HepG2 (cell line): ENCODE data around the gene OR2V2. TPM values are rescaled to one million over a fixed set of nuclear protein-coding genes. Genes with fewer than 3 reads are reported as not detected.

Experiments
- ATAC-seq: fragments of 200-7000 bp; cut with Tn5 transposase; 3 replicates; pipeline ENCODE4 v1.9.1; 2020; ENCODE audit warnings: mild to moderate bottlenecking, moderate library complexity
- BruUV-seq: library from RNA; stranded (reverse); fragments of 400-500 nt; replicated peaks from 2 replicates; lab custom pipeline; 2021; lab: Mats Ljungman, UMichigan
- CTCF ChIA-PET: fragments of 300-600 bp; formaldehyde crosslinking; extraction: SDS; loops from one replicate; lab custom pipeline; 2021; ENCODE audit warnings: low total read pairs, inconsistent platforms, low intra/inter-chr PET ratio; lab: Yijun Ruan, JAX
- POLR2A ChIA-PET: fragments of 350-600 bp; sonication (Branson Sonifier 250); formaldehyde crosslinking; loops from one replicate; lab custom pipeline; 2020; ENCODE audit warnings: antibody characterized with exemption, inconsistent platforms; lab: Yijun Ruan, JAX
- DNase-seq: peaks from one replicate; pipeline ENCODE4 v3.0.0-alpha.2; 2015; ENCODE audit warnings: low spot score
- FAIRE-seq: peaks from 3 replicates; lab custom pipeline; 2011; peaks lifted over from hg19 to GRCh38; lab: Jason Lieb, UNC
- H2AFZ ChIP-seq: one replicate; pipeline ENCODE4 v1.6.1; 2011; ENCODE audit warnings: low read length, inconsistent platforms
- H3K27ac ChIP-seq: fragments of 300-600 bp; 3 replicates; pipeline ENCODE4 v1.8.0; 2011; ENCODE audit warnings: mixed run types, mild to moderate bottlenecking, mixed read lengths, low read length, inconsistent platforms; ENCODE audit not compliant: insufficient read depth; ENCODE audit errors: extremely low read length
- H3K27me3 ChIP-seq, 2 experiments: fragments of 200-600 bp in 1 of 2; 2 replicates in 1 of 2; 3 replicates in 1 of 2; pipeline versions ENCODE4 v1.6.0 to v1.8.0; 2011; ENCODE audit warnings: low read length in 2 of 2, mild to moderate bottlenecking in 2 of 2, moderate library complexity in 2 of 2, inconsistent platforms in 1 of 2; ENCODE audit not compliant: insufficient read depth in 2 of 2, control insufficient read depth in 1 of 2
- H3K36me3 ChIP-seq, 2 experiments: fragments of 200-600 bp in 1 of 2; replicated peaks in 1 of 2; 2 replicates in 1 of 2; 3 replicates in 1 of 2; pipeline versions ENCODE4 v1.5.1 to v1.8.0; 2011; ENCODE audit warnings: low read length in 2 of 2, inconsistent platforms in 1 of 2; ENCODE audit not compliant: insufficient read depth in 2 of 2, control insufficient read depth in 1 of 2
- H3K4me1 ChIP-seq: 2 replicates; pipeline ENCODE4 v1.5.1; 2012; ENCODE audit warnings: low read length, inconsistent platforms; ENCODE audit not compliant: insufficient read depth
- H3K4me2 ChIP-seq: 2 replicates; pipeline ENCODE4 v1.6.0; 2011; ENCODE audit warnings: low read depth, low read length, inconsistent platforms
- H3K4me3 ChIP-seq, 3 experiments: fragments of 200-600 bp in 1 of 3; sonication (generic), shearing (Covaris generic) in 1 of 3; replicated peaks in 1 of 3; 2 replicates each; pipeline ENCODE4 v1.5.1; 2011 to 2016; ENCODE audit warnings: low read length in 3 of 3, inconsistent platforms in 2 of 3, low read depth in 2 of 3, mild to moderate bottlenecking in 2 of 3, control low read depth in 1 of 3, mixed read lengths in 1 of 3; ENCODE audit not compliant: insufficient read depth in 1 of 3
- H3K79me2 ChIP-seq: one replicate; pipeline ENCODE4 v1.6.1; 2011; ENCODE audit warnings: low read length, inconsistent platforms; ENCODE audit not compliant: insufficient read depth
- H3K9ac ChIP-seq: 2 replicates; pipeline ENCODE4 v1.6.0; 2011; ENCODE audit warnings: mild to moderate bottlenecking, low read depth, low read length, inconsistent platforms; ENCODE audit not compliant: insufficient read depth
- H3K9me3 ChIP-seq: 2 replicates; pipeline ENCODE4 v1.5.1; 2012; ENCODE audit warnings: mild to moderate bottlenecking, low read length
- H4K20me1 ChIP-seq: 2 replicates; pipeline ENCODE4 v1.6.0; 2011; ENCODE audit warnings: inconsistent platforms, mild to moderate bottlenecking, low read length, moderate library complexity; ENCODE audit not compliant: insufficient read depth
- CBX2 ChIP-seq, 2 experiments: fragments of 200-600 bp in 1 of 2; sonication (generic); formaldehyde crosslinking in 1 of 2; IDR thresholded peaks; 2 replicates each; pipeline versions ENCODE4 v1.7.0 to v1.8.1; 2018 to 2022; ENCODE audit warnings: low read depth in 2 of 2, low read length in 1 of 2, mild to moderate bottlenecking in 1 of 2, missing genetic modification reagents in 1 of 2
- CCDC6 ChIP-seq: sonication (generic); formaldehyde crosslinking; IDR thresholded peaks from 2 replicates; pipeline ENCODE4 v1.8.1; 2022; ENCODE audit warnings: mild to moderate bottlenecking, missing genetic modification reagents, moderate library complexity
- FLYWCH1 ChIP-seq: sonication (generic); formaldehyde crosslinking; IDR thresholded peaks from 2 replicates; pipeline ENCODE4 v1.8.1; 2023; ENCODE audit warnings: mild to moderate bottlenecking, missing genetic modification reagents
- KMT2B ChIP-seq: IDR thresholded peaks from 2 replicates; pipeline ENCODE4 v1.6.1; 2016; ENCODE audit warnings: missing genetic modification reagents, missing compliant biosample characterization
- MYC ChIP-seq: sonication (generic); formaldehyde crosslinking; IDR thresholded peaks from 2 replicates; pipeline ENCODE4 v1.9.0; 2021; ENCODE audit warnings: missing genetic modification reagents, borderline replicate concordance
- PHF8 ChIP-seq: sonication (generic); formaldehyde crosslinking; IDR thresholded peaks from 2 replicates; pipeline ENCODE4 v1.5.0; 2020; ENCODE audit warnings: missing genetic modification reagents
- RARA ChIP-seq: IDR thresholded peaks from 2 replicates; pipeline ENCODE4 v1.6.1; 2016; ENCODE audit warnings: missing genetic modification reagents, missing compliant biosample characterization
- REXO4 ChIP-seq: sonication (generic); formaldehyde crosslinking; IDR thresholded peaks from 2 replicates; pipeline ENCODE4 v1.8.0; 2022; ENCODE audit warnings: missing genetic modification reagents, mild to moderate bottlenecking, borderline replicate concordance
- SUZ12 ChIP-seq: fragments of 150-350 bp; IDR thresholded peaks from 2 replicates; pipeline ENCODE4 v1.6.1; 2014; ENCODE audit warnings: low read depth, low read length
- YEATS4 ChIP-seq: sonication (generic); formaldehyde crosslinking; IDR thresholded peaks from 2 replicates; pipeline ENCODE4 v1.4.0; 2020; ENCODE audit warnings: missing genetic modification reagents, borderline replicate concordance
- ZBTB20 ChIP-seq: sonication (generic); formaldehyde crosslinking; IDR thresholded peaks from 2 replicates; pipeline ENCODE4 v1.8.1; 2023; ENCODE audit warnings: missing genetic modification reagents, low read depth, mild to moderate bottlenecking, borderline replicate concordance
- ZEB1 ChIP-seq: IDR thresholded peaks from 2 replicates; pipeline ENCODE4 v1.6.1; 2012; ENCODE audit warnings: mild to moderate bottlenecking, low read depth, inconsistent platforms; ENCODE audit not compliant: insufficient replicate concordance
- ZFP41 ChIP-seq: sonication (generic); formaldehyde crosslinking; IDR thresholded peaks from 2 replicates; pipeline ENCODE4 v1.4.0; 2020; ENCODE audit warnings: mild to moderate bottlenecking, missing genetic modification reagents, borderline replicate concordance
- ZIK1 ChIP-seq: sonication (generic); formaldehyde crosslinking; IDR thresholded peaks from 2 replicates; pipeline ENCODE4 v1.5.0; 2020; ENCODE audit warnings: mild to moderate bottlenecking, low read depth, missing genetic modification reagents, borderline replicate concordance
- ZNF17 ChIP-seq: sonication (generic); formaldehyde crosslinking; IDR thresholded peaks from 2 replicates; pipeline ENCODE4 v1.5.0; 2020; ENCODE audit warnings: mild to moderate bottlenecking, missing genetic modification reagents
- ZNF18 ChIP-seq: sonication (generic); formaldehyde crosslinking; IDR thresholded peaks from 2 replicates; pipeline ENCODE4 v1.8.0; 2022; ENCODE audit warnings: mild to moderate bottlenecking, missing genetic modification reagents; ENCODE audit not compliant: insufficient replicate concordance
- ZNF3 ChIP-seq: IDR thresholded peaks from 2 replicates; pipeline ENCODE4 v1.7.0; 2017; ENCODE audit warnings: inconsistent platforms
- ZNF720 ChIP-seq: sonication (generic); formaldehyde crosslinking; IDR thresholded peaks from 2 replicates; pipeline ENCODE4 v1.4.0; 2020; ENCODE audit warnings: missing genetic modification reagents
- ZNF878 ChIP-seq: sonication (generic); formaldehyde crosslinking; IDR thresholded peaks from 2 replicates; pipeline ENCODE4 v1.8.1; 2023; ENCODE audit warnings: mild to moderate bottlenecking, missing genetic modification reagents, moderate library complexity
- whole genome bisulfite sequencing: methylation state at CpG from one replicate; pipeline ENCODE4 v1.1.6; 2017; ENCODE audit warnings: low lambda C conversion rate; 5-methylcytosine and 5-hydroxymethylcytosine counted together
- in situ Hi-C: cut with HindIII; loops from 2 replicates; pipeline ENCODE4 v1.10.0; 2017; ENCODE audit warnings: low pct_unique_long_range_greater_than_20kb; ENCODE audit not compliant: extremely low pct_ligation_motif_present
- intact Hi-C: fragments of 100-400 bp; cut with micrococcal nuclease; formaldehyde crosslinking; loops from one replicate; pipeline ENCODE4 v1.10.0; 2022; ENCODE audit not compliant: unreplicated experiment
- polyA plus RNA-seq, 8 experiments: library from polyadenylated mRNA; depleted of rRNA in 3 of 8; stranded (reverse) in 7 of 8; unstranded in 1 of 8; fragments of >200 nt; fragmentation: Illumina TruSeq in 4 of 8; extraction: Trizol in 4 of 8; gene quantifications; 2 replicates each; pipeline versions ENCODE4 v1.2.1 to v1.2.3, GENCODE V29; 2011 to 2016; ENCODE audit warnings: low read depth in 4 of 8, missing spikeins in 1 of 8, mixed read lengths in 1 of 8; ENCODE audit not compliant: insufficient read depth in 1 of 8
- total RNA-seq, 5 experiments: library from RNA; depleted of rRNA; stranded (reverse); fragments of >200 nt; fragmentation: Illumina TruSeq; extraction: Trizol; gene quantifications; 2 replicates each; pipeline ENCODE4 v1.2.3, GENCODE V29; 2016; ENCODE audit warnings: low read depth in 1 of 5
- TF ChIP-seq, protein P1 (sequence below): sonication (generic); formaldehyde crosslinking; IDR thresholded peaks from 2 replicates; pipeline ENCODE4 v1.8.1; 2023; ENCODE audit warnings: mild to moderate bottlenecking, missing genetic modification reagents

Gene OR2V2
- total and polyA plus RNA-seq, 2 of the 13 experiments (the other 11 are each of a cell fraction or from before 2014, with no cell fraction given): not detected

DNA sequence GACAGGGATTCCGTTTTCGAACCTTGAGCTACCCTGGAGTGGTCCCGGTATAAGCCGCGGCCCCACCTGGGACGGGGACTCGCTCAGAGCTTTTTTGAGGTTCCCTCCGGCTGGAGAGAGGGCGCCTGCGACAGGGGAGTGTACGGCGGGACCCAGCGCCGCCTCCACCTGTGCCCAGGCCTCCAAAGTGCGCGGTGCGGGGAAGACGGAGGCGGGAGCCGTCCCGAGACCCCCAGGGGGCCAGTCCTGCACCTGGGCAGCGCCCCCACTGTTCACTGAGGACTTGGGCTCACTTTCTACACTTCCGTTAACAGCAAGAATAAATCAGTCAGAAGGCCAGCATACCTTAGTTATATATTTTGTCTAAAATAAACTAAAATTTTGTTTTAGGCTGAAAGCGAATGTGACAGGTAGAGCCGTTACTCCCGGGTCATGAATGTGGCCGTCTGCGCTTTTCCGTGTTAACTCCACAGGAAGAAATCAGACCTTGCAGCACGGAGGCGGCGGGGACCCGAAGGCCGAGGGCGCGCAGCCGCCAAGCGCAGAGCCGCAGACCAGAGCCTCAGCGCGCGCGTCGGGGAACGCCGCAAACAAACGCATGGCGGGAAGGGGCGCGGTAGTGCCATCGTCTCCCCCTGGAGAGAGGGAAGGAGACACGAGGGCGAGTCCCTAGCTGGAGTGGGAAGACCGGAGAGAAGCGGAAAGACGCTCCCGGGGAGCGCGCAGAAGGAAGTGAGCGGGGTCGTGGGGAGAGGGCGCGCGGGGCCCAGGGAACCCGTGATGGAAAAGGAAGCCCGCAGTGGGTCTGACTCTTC, 43.5 kb downstream of the OR2V2 start:
- peak overlapping the region; percentile 43 for H3K27ac ChIP-seq
- no peaks in the 10 kb centered on the region; a peak in 1 of 5 replicates for H3K27me3 ChIP-seq
- BruUV-seq: no TSS peak
- peak overlapping the region; percentile 92 for H3K4me2 ChIP-seq
- peaks cover 35% of the 10 kb centered on the region for H3K4me1 ChIP-seq
- 2% methylated on average over 41 of the region's 66 CpGs for WGBS
- intact Hi-C loops: no loop called here
- ChIA-PET CTCF (no interaction called here), POLR2A (interaction anchor here (0.7 to 7.2 kb wide), 9 partner anchors 9 to 381 kb away, joined by 3 to 104 read pairs (median 12); partner anchors contain the start of genes RACK1, TRIM41, TRIM52 and TRIM7)
- H3K4me3 ChIP-seq: peak overlapping the region; percentile 79 to 93 (median 81)
- no peaks in the 10 kb centered on the region for H3K36me3 ChIP-seq
- H2AFZ ChIP-seq: peak overlapping the region; percentile 22
- no peaks in the 10 kb centered on the region for H4K20me1 ChIP-seq
- FAIRE-seq (no peak), ATAC-seq (peak; percentile 32), DNase-seq (no peak)
- in situ Hi-C loops: no loop called here
- H3K79me2 ChIP-seq: no peaks in the 10 kb centered on the region
- H3K9ac ChIP-seq: peak overlapping the region; percentile 63
- no peaks in the 10 kb centered on the region for H3K9me3 ChIP-seq
- TF ChIP-seq RARA (CRISPR knock-in tag): peak; percentile 7; the same call in 1 of the 2 replicates
- TF ChIP-seq ZNF17 (CRISPR knock-in tag): no peak
- TF ChIP-seq ZBTB20 (CRISPR knock-in tag): no peak
- TF ChIP-seq FLYWCH1 (CRISPR knock-in tag): no peak
- TF ChIP-seq, protein P1, sequence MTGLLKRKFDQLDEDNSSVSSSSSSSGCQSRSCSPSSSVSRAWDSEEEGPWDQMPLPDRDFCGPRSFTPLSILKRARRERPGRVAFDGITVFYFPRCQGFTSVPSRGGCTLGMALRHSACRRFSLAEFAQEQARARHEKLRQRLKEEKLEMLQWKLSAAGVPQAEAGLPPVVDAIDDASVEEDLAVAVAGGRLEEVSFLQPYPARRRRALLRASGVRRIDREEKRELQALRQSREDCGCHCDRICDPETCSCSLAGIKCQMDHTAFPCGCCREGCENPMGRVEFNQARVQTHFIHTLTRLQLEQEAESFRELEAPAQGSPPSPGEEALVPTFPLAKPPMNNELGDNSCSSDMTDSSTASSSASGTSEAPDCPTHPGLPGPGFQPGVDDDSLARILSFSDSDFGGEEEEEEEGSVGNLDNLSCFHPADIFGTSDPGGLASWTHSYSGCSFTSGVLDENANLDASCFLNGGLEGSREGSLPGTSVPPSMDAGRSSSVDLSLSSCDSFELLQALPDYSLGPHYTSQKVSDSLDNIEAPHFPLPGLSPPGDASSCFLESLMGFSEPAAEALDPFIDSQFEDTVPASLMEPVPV (CRISPR knock-in tag): no peak
- TF ChIP-seq PHF8 (CRISPR knock-in tag): peak; percentile 66
- TF ChIP-seq ZEB1: no peak
- no peak for TF ChIP-seq ZNF18 (CRISPR knock-in tag)
- TF ChIP-seq KMT2B (CRISPR knock-in tag): peak; percentile 23; the same call in 1 of the 2 replicates
- TF ChIP-seq MYC (CRISPR knock-in tag): peak; percentile 61; the same call in 1 of the 2 replicates
- TF ChIP-seq CCDC6: no peak
- no peak for TF ChIP-seq ZNF3
- 0 out of 2 replicates have a peak, but pooled peaks have one; percentile 11 for TF ChIP-seq ZIK1 (CRISPR knock-in tag)
- no peak for TF ChIP-seq CBX2 (IDR thresholded peaks at IDR 0.05; ENCODE audit: low read depth, low read length)
- TF ChIP-seq CBX2 (CRISPR knock-in tag; IDR thresholded peaks at IDR 0.05; ENCODE audit: low read depth): no peak
- no peak for TF ChIP-seq REXO4 (CRISPR knock-in tag)
- no peak for TF ChIP-seq ZNF878 (CRISPR knock-in tag)
- no peak for TF ChIP-seq YEATS4
- TF ChIP-seq ZFP41 (CRISPR knock-in tag): peak; percentile 9; the same call in 1 of the 2 replicates
- TF ChIP-seq SUZ12: no peak
- no peak for TF ChIP-seq ZNF720 (CRISPR knock-in tag)
